ENCODE measurements around the gene SERPINI2.

DNA sequence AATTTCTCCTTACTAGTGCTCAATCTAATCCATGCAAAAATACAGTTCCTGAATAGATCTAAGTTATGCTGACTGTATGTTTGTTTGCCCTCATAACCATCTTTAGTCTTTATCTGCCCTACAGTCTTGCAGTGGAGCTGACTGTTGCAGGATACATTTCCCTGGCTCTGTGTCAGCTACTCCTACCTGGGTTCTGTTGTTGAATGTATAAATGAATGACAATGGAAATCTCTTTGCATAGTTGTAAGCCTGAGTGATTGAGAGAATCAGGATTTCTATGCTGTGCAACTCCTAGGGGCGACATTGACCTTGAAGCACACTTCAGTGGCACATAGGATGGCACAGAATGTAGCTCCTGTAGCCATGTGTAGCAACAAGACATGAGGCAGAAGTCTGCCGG, 77.8 kb downstream of the SERPINI2 start:
- TF ChIP-seq SUZ12 (IDR thresholded peaks at IDR 0.05; ENCODE audit: low read length): no peak
- no peak for TF ChIP-seq NRF1 (IDR thresholded peaks at IDR 0.05; ENCODE audit: low read depth, low read length)
- TF ChIP-seq BCL11A (IDR thresholded peaks at IDR 0.05; ENCODE audit: low read depth in 2 of 2, low read length in 2 of 2): no peak
- TF ChIP-seq, protein P1, sequence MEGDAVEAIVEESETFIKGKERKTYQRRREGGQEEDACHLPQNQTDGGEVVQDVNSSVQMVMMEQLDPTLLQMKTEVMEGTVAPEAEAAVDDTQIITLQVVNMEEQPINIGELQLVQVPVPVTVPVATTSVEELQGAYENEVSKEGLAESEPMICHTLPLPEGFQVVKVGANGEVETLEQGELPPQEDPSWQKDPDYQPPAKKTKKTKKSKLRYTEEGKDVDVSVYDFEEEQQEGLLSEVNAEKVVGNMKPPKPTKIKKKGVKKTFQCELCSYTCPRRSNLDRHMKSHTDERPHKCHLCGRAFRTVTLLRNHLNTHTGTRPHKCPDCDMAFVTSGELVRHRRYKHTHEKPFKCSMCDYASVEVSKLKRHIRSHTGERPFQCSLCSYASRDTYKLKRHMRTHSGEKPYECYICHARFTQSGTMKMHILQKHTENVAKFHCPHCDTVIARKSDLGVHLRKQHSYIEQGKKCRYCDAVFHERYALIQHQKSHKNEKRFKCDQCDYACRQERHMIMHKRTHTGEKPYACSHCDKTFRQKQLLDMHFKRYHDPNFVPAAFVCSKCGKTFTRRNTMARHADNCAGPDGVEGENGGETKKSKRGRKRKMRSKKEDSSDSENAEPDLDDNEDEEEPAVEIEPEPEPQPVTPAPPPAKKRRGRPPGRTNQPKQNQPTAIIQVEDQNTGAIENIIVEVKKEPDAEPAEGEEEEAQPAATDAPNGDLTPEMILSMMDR (IDR thresholded peaks at IDR 0.05; ENCODE audit: control extremely low read depth in 1 of 3, insufficient read depth in 1 of 3, low read depth in 1 of 3, low read length in 3 of 3): no peak
- TF ChIP-seq EZH2 (IDR thresholded peaks at IDR 0.05; ENCODE audit: low read depth, low read length, severe bottlenecking): no peak
- TF ChIP-seq CEBPB (IDR thresholded peaks at IDR 0.05; ENCODE audit: low read depth, low read length): no peak
- no peak for TF ChIP-seq POLR2A (IDR thresholded peaks at IDR 0.05; ENCODE audit: control extremely low read depth in 1 of 2, low read depth in 2 of 2, low read length in 2 of 2)
- no peak for TF ChIP-seq HDAC6 (IDR thresholded peaks at IDR 0.05; ENCODE audit: low read depth, low read length)
- TF ChIP-seq GTF2F1 (IDR thresholded peaks at IDR 0.05; ENCODE audit: borderline replicate concordance, low read depth, low read length): no peak
- TF ChIP-seq BRCA1 (IDR thresholded peaks at IDR 0.05; ENCODE audit: low read depth, low read length): no peak
- TF ChIP-seq RAD21 (IDR thresholded peaks at IDR 0.05 in 1 of 2, conservative IDR thresholded peaks at IDR 0.05 in 1 of 2; ENCODE audit: low read depth in 2 of 2, low read length in 2 of 2): no peak

Measured in H1 (cell line).